Thyroid gland (tissue), 4 donors: ENCODE data around the gene DIMT1.

Source experiments
- CTCF ChIP-seq, 6 experiments: fragments of 200-600 bp in 3 of 6; fragments of 450-650 bp in 3 of 6; sonication (generic) in 3 of 6; IDR thresholded peaks; one replicate each; pipeline ENCODE4 v1.5.1; 2016 to 2019; ENCODE audit warnings: antibody characterized with exemption in 6 of 6, mild to moderate bottlenecking in 2 of 6, inconsistent platforms in 1 of 6, moderate library complexity in 1 of 6
- POLR2A ChIP-seq, 2 donors: fragments of 450-650 bp; IDR thresholded peaks; one replicate each; pipeline ENCODE4 v1.6.1; 2017; ENCODE audit warnings: antibody characterized with exemption in 2 of 2, mild to moderate bottlenecking in 2 of 2, moderate library complexity in 1 of 2

- no peak for TF ChIP-seq POLR2A (IDR thresholded peaks at IDR 0.05)
- TF ChIP-seq CTCF (IDR thresholded peaks at IDR 0.05) = no peak
These were observed 61.2 kb downstream of the DIMT1 start for GRCh38 chr5:62342476-62342837.
